GM12891 (cell line): ENCODE measurements around the gene FGD5.

Experiments used
- DNase-seq: peaks from one replicate; pipeline ENCODE4 v3.0.0; 2011; ENCODE audit warnings: low spot score; ENCODE audit not compliant: insufficient read length
- FAIRE-seq: peaks from 2 replicates; lab custom pipeline; 2011; peaks lifted over from hg19 to GRCh38; lab: Jason Lieb, UNC
- PAX5 ChIP-seq: IDR thresholded peaks from 2 replicates; pipeline ENCODE4 v1.6.1; 2011; ENCODE audit warnings: low read length, moderate library complexity, mild to moderate bottlenecking; ENCODE audit not compliant: insufficient read depth, severe bottlenecking
- POLR2A ChIP-seq: IDR thresholded peaks from 2 replicates; pipeline ENCODE4 v1.6.1; 2011; ENCODE audit warnings: low read depth, low read length, control low read depth
- POLR2AphosphoS5 ChIP-seq: IDR thresholded peaks from 2 replicates; pipeline ENCODE4 v1.6.1; 2011; ENCODE audit warnings: low read depth, low read length, control low read depth
- POU2F2 ChIP-seq: IDR thresholded peaks from 2 replicates; pipeline ENCODE4 v1.6.1; 2011; ENCODE audit warnings: low read depth, mild to moderate bottlenecking, control low read depth, low read length, moderate library complexity
- SPI1 ChIP-seq: IDR thresholded peaks from 2 replicates; pipeline ENCODE4 v1.6.1; 2011; ENCODE audit warnings: low read depth, low read length, control low read depth
- TAF1 ChIP-seq: IDR thresholded peaks from 2 replicates; pipeline ENCODE4 v1.6.1; 2011; ENCODE audit warnings: low read depth, low read length, control low read depth

Gene FGD5

GRCh38 chr3:14880447-14881106 is 61.8 kb downstream of the FGD5 start:
- FAIRE-seq = no peak
- TF ChIP-seq POLR2AphosphoS5 (no peak), TAF1 (no peak), SPI1 (no peak), POLR2A (no peak), POU2F2 (no peak), PAX5 (no peak)
- DNase-seq = no peak

- TF ChIP-seq POU2F2 (no peak), POLR2AphosphoS5 (no peak), POLR2A (no peak), TAF1 (no peak), SPI1 (no peak), PAX5 (no peak)
- FAIRE-seq = no peak
- no peak for DNase-seq
Measured at GRCh38 chr3:14883226-14883625, 64.5 kb downstream of the FGD5 start.

DNA sequence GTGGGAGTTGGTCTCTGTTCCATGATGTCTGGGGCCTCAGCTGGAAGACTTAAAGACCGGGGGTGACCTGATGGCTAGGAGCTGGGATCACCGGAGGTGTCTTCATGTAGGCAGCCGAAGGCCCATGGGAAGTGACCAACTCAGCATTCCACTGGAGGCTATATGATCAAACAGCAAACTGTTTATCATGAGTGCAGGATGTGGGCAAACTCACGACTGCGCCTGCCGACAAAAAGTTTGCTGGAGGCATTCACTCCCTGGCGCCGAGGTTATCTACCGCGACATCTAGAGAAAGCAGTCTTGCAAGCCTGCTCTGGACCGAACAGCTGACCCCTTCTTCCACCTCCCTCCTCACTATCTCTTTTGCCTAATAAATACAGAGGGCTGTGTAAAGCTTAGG is 65.9 kb downstream of the FGD5 start:
- no peak for FAIRE-seq
- TF ChIP-seq SPI1 (no peak), POU2F2 (no peak), TAF1 (no peak), POLR2A (no peak), PAX5 (no peak), POLR2AphosphoS5 (no peak)

DNA sequence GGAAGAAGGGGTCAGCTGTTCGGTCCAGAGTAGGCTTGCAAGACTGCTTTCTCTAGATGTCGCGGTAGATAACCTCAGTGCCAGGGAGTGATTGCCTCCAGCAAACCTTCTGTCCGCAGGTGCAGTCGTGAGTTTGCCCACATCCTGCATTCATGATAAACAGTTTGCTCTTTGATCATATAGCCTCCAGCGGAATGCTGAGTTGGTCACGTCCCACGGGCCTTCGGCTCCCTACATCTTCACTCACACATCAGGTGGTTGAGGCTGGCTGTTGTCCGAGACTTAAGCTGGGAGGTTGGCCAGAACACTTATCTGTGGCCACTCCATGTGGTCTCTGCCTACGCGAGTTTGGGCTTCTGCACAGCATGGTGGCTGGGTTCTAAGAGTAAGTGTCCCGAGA is 66.5 kb downstream of the FGD5 start:
- DNase-seq = no peak
- TF ChIP-seq POLR2A (no peak), PAX5 (no peak), POU2F2 (no peak), TAF1 (no peak), SPI1 (no peak)
- no peak for FAIRE-seq

More for the DNA sequence above, 65.9 kb downstream of the FGD5 start:
- no peak for DNase-seq

DNA sequence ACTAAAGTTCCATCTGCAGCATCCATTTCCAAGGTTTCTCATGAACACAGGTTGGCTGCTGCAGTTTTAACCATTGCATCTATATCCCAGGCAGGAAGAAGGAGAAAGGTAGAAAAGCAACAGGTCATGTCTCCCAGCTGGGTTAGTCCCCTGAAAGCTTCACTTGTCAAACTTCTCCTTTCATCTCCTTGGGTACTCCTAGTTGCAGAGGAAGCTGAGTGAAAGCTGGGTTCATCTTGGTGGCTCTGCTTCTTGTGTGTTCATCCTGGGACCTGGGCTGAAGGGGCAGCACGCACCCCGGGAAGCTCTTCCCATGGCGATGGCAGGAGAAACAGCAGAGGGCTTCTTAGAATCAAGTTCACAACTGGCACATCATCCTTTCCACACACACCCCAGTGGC is 67.3 kb downstream of the FGD5 start:
- FAIRE-seq = no peak
- TF ChIP-seq TAF1 (no peak), POLR2AphosphoS5 (no peak), PAX5 (no peak), POLR2A (no peak), SPI1 (no peak), POU2F2 (no peak)
- DNase-seq = no peak

DNA sequence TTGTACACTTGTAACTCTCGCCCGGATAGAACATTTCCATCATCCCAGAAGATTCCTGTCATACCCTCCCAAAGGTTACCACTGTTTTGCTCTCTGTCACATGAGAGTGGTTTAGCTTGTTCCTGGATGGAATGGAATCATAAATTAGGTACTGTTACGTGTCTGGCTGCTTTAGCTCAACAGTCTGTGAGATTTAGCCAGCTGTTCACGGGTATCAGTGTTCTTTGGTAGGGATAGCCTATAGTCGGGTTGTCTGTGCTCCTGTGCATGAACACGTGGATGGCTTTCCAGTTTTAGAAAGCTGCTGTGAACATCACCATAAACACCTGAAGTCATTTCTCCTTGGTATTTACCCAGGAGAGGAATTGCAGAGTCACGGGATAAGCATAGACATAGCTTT is 70.4 kb downstream of the FGD5 start:
- no peak for FAIRE-seq
- no peak for DNase-seq
- TF ChIP-seq TAF1 (no peak), POLR2AphosphoS5 (no peak), SPI1 (no peak), PAX5 (no peak), POU2F2 (no peak), POLR2A (no peak)

DNA sequence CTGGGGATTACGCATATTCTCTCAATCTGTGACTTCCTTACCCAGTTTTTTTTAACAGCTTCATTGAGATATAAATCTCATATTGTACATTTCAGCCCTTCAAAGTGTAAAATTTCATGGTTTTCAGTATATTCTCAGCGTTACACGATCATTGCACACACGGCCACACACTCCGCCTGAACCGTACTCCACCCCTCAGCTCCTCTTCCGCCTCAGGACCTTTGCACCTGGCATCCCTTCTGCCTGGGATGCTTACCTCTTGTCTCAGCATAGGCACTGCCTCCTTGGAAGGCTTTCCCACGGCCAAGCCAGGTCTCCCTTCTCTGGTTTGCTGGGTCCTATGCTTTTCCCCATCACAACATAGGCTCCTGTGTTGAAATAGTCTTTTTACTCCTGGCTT is 71.2 kb downstream of the FGD5 start:
- FAIRE-seq (no peak), DNase-seq (no peak)
- TF ChIP-seq POLR2A (no peak), SPI1 (no peak)

DNA sequence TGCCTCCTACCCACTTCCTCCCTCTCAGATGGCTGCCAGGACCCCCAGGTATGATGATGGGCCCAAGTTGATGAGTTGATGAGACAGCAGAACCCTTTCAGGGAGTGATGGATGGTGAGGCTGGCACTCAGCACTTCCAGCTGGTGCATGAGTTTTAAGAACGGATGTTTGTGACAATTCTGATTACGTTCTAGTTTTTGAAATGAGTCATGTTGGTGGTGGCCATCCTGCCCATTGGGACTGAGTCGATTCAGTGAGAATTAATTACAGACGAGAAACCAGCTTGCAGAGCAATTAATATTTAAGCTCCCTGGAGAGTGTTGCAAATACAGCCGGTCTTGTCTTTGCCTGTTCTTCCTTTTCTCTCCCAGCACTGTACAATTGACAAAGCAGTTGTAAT is 71.7 kb downstream of the FGD5 start:
- no peak for FAIRE-seq
- TF ChIP-seq TAF1 = no peak
- TF ChIP-seq PAX5 = no peak
- no peak for TF ChIP-seq SPI1
- TF ChIP-seq POLR2A = no peak
- no peak for DNase-seq

DNA sequence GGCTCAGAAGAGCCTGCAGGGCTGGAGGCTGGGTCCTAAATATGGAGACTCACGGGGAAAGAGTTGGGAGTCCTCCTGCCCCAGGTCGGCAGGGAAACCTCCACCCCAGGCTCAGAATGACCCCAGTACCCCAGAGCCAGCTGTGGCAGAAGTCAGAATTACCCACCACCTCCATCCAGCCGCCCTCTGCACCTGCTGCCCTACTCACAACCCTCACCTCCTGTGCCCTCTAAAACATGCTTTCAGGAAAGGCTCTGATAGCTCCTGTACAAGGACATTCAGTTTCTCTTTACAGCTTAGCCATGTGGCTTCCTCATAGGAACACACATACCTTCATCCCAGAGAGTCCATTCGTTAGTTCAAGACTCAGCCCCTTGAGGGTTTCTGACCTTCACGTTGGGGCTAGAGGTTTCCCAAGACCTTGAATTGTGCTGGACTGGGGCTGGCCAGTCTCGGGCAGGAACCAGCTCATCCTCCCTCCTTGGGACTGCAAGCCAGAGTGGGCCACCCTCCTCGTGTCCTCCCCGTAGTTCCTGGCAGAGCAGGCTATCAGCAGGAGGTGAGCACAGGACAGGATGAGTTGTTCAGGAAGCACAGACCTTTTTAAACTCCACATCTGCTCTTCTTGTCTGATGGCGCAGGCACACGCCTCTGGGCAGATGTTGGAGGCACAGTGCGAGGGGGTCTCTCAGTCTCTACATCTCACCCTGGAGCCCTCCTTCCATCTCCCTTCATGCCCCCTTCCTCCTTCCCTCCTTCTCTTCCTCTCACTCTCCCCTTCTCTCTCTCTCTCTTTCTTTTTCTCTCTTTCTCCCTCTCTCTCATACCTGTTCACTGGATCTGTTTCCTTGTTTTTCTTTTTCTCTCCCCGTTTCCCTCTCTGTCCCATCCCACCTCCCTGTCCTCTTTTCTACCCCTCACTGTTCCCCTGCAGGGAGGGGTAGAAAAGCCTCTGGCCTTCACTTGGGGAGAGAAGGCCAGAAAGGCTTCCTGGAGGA is 72.7 kb downstream of the FGD5 start:
- DNase-seq (no peak), FAIRE-seq (no peak)
- TF ChIP-seq TAF1 (no peak), POLR2AphosphoS5 (no peak), POLR2A (no peak), POU2F2 (no peak), SPI1 (no peak), PAX5 (no peak)
